Measurements from ENCODE around the gene TKFC. TPM values are rescaled to one million over a fixed set of nuclear protein-coding genes. Genes with fewer than 3 reads are reported as not detected.

TKFC gene
- total and polyA plus RNA-seq, 2 experiments from 2014 or later: 42.3 to 104 TPM

DNA sequence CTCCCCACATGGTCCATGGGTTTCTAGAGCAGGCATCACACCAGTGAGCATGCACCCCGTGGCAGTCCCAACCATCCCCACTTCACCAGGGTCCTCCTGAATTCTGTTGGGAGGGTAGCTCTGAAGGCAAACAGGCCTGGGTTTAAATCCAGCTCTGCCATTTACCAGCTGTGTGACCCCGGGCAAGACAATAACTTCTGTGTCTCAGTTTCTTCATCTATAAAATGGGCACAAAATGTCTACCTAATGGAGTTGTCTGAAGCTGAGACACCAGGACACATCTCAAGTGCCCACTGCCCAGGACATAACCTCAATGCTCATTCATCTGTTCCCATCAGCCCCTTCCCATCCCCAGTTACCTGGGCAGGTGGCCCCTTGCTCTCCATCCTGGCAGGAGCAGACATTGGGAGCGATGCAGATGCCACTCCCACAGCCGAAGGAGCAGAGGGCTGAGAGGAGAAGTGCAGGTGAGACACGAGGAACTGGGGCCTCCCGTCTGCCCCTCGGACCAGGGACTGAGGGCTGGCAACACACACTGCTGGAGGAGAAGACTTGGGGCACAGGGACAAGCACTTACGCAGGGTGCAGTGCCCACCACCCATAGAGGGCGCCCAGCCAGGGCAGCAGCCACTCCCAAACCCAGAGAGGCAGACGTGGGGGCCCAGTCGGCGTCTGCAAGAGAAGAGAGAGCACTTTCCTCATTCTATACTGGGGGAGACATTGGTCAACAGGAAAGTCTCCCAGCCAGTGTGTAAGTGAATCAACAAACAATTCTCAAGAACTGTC lies 41.9 kb upstream of the TKFC start:
- peaks cover 14% of the 10 kb centered on the region for H3K4me1 ChIP-seq (ENCODE audit: insufficient read depth)
- no peak overlapping the region for H3K27ac ChIP-seq
- no peaks in the 10 kb centered on the region for H3K27me3 ChIP-seq
- TF ChIP-seq EZH2 (IDR thresholded peaks at IDR 0.05; ENCODE audit: borderline replicate concordance) (no peak), EZH2phosphoT487 (IDR thresholded peaks at IDR 0.05; ENCODE audit: low read depth, severe bottlenecking, unreplicated experiment) (no peak)
- TF ChIP-seq, protein P1, sequence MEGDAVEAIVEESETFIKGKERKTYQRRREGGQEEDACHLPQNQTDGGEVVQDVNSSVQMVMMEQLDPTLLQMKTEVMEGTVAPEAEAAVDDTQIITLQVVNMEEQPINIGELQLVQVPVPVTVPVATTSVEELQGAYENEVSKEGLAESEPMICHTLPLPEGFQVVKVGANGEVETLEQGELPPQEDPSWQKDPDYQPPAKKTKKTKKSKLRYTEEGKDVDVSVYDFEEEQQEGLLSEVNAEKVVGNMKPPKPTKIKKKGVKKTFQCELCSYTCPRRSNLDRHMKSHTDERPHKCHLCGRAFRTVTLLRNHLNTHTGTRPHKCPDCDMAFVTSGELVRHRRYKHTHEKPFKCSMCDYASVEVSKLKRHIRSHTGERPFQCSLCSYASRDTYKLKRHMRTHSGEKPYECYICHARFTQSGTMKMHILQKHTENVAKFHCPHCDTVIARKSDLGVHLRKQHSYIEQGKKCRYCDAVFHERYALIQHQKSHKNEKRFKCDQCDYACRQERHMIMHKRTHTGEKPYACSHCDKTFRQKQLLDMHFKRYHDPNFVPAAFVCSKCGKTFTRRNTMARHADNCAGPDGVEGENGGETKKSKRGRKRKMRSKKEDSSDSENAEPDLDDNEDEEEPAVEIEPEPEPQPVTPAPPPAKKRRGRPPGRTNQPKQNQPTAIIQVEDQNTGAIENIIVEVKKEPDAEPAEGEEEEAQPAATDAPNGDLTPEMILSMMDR (IDR thresholded peaks at IDR 0.05; ENCODE audit: poor library complexity): no peak
- 92% methylated on average over 12 of the region's 12 CpGs for WGBS (ENCODE audit: low lambda C conversion rate, missing lambda C conversion rate)
- H3K79me2 ChIP-seq: peaks cover 10% of the 10 kb centered on the region
- no peak overlapping the region for H3K4me2 ChIP-seq
- no peaks in the 10 kb centered on the region for H3K9me2 ChIP-seq (replicated peaks; ENCODE audit: insufficient read depth)
- no peak overlapping the region for H2AFZ ChIP-seq
- no peak overlapping the region for H3K4me3 ChIP-seq
- H3K9me3 ChIP-seq (ENCODE audit: low read depth): no peaks in the 10 kb centered on the region
- DNase-seq (ENCODE audit: low spot score): no peak
- no peaks in the 10 kb centered on the region for H3K36me3 ChIP-seq (replicated peaks; ENCODE audit: insufficient read depth, low read depth)
- no peaks in the 10 kb centered on the region for H4K20me1 ChIP-seq (ENCODE audit: insufficient read depth, poor library complexity, severe bottlenecking)

DNA sequence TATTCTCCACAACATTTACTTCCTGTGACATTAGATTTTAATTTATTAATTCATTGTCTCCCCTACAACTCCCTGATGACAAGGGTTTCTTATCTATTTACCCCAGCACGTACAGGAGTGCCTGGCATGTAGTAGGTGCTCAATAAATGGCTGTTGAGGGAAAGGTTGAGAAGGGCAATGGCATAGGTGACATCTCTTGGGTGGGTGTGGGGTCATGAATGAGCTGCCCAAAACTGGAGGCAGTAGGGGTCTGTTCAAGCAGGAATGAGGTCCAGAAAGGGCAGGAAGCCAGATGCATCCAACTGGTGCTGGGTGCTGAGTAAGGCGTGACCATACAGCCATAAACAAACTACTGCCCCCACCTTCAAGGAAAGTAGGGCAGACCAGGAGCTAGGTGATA lies 40.7 kb upstream of the TKFC start:
- no peak overlapping the region for H3K27ac ChIP-seq
- no peaks in the 10 kb centered on the region for H3K27me3 ChIP-seq
- H3K4me2 ChIP-seq: no peak overlapping the region
- no peaks in the 10 kb centered on the region for H3K9me2 ChIP-seq (replicated peaks; ENCODE audit: insufficient read depth)
- no peak overlapping the region for H2AFZ ChIP-seq
- no peak for TF ChIP-seq EZH2 (IDR thresholded peaks at IDR 0.05; ENCODE audit: borderline replicate concordance)
- no peak for TF ChIP-seq EZH2phosphoT487 (IDR thresholded peaks at IDR 0.05; ENCODE audit: low read depth, severe bottlenecking, unreplicated experiment)
- no peaks in the 10 kb centered on the region for H3K36me3 ChIP-seq (replicated peaks; ENCODE audit: insufficient read depth, low read depth)
- no peak overlapping the region for H3K4me3 ChIP-seq
- H4K20me1 ChIP-seq (ENCODE audit: insufficient read depth, poor library complexity, severe bottlenecking): no peaks in the 10 kb centered on the region
- DNase-seq (ENCODE audit: low spot score): no peak
- peaks cover 14% of the 10 kb centered on the region for H3K4me1 ChIP-seq (ENCODE audit: insufficient read depth)
- WGBS (ENCODE audit: low lambda C conversion rate, missing lambda C conversion rate): 93% methylated on average over 2 of the region's 2 CpGs
- H3K79me2 ChIP-seq: peaks cover 10% of the 10 kb centered on the region
- H3K9me3 ChIP-seq (ENCODE audit: low read depth): no peaks in the 10 kb centered on the region

DNA sequence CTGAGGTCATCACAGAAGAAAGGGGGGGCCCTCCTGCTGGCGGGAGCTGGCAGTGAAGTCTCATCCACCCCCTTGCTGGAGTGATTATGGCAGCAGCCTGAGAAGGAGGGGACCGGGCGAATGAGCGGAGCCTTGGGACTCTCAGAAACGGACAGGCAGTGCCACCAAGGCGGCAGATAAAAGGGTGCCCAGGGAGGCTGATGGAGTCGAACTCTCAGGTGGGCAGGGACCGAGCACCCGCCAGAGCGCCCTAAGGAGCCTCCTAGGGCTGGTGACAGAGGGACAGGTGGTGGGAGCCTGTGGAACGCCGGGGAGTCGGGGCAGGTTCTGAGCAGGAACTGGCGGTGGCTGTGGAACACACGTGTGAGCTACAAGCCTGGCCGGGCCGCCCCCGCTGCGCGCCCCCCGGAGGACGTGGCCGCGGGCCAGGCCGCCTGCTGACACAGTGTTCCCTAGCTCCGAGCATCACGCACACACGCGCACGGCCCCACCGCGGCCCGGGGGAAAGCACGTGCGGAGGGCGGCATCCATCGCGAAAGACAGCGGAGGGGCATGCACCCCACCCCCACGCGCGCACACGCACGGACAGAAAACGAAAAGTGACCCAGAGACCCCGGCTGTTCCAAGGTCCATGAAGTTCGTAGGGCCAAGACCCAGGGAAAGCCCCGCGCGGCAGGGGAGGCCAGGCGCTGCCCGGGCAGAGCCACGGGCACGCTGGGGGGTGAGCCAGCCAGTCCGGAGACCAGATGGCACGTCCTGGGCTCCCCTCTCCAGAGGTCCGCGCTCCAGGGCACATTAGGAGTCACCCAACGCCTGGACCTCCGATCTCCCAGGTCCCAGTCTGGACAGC lies 38.9 kb upstream of the TKFC start:
- peak overlapping the region; percentile 61 for H3K4me3 ChIP-seq
- peak; percentile 80 for DNase-seq (ENCODE audit: low spot score)
- H3K4me2 ChIP-seq: peak overlapping the region; percentile 98
- peaks cover 10% of the 10 kb centered on the region for H3K79me2 ChIP-seq
- no peaks in the 10 kb centered on the region for H3K27me3 ChIP-seq
- H3K9me3 ChIP-seq (ENCODE audit: low read depth): no peaks in the 10 kb centered on the region
- peaks cover 14% of the 10 kb centered on the region for H3K4me1 ChIP-seq (ENCODE audit: insufficient read depth)
- H3K9me2 ChIP-seq (replicated peaks; ENCODE audit: insufficient read depth): no peaks in the 10 kb centered on the region
- peak overlapping the region; percentile 66 for H2AFZ ChIP-seq
- H4K20me1 ChIP-seq (ENCODE audit: insufficient read depth, poor library complexity, severe bottlenecking): no peaks in the 10 kb centered on the region
- TF ChIP-seq EZH2 (IDR thresholded peaks at IDR 0.05; ENCODE audit: borderline replicate concordance): no peak
- 2% methylated on average over 60 of the region's 60 CpGs for WGBS (ENCODE audit: low lambda C conversion rate, missing lambda C conversion rate)
- peak overlapping the region; percentile 63 for H3K27ac ChIP-seq
- H3K36me3 ChIP-seq (replicated peaks; ENCODE audit: insufficient read depth, low read depth): no peaks in the 10 kb centered on the region

DNA sequence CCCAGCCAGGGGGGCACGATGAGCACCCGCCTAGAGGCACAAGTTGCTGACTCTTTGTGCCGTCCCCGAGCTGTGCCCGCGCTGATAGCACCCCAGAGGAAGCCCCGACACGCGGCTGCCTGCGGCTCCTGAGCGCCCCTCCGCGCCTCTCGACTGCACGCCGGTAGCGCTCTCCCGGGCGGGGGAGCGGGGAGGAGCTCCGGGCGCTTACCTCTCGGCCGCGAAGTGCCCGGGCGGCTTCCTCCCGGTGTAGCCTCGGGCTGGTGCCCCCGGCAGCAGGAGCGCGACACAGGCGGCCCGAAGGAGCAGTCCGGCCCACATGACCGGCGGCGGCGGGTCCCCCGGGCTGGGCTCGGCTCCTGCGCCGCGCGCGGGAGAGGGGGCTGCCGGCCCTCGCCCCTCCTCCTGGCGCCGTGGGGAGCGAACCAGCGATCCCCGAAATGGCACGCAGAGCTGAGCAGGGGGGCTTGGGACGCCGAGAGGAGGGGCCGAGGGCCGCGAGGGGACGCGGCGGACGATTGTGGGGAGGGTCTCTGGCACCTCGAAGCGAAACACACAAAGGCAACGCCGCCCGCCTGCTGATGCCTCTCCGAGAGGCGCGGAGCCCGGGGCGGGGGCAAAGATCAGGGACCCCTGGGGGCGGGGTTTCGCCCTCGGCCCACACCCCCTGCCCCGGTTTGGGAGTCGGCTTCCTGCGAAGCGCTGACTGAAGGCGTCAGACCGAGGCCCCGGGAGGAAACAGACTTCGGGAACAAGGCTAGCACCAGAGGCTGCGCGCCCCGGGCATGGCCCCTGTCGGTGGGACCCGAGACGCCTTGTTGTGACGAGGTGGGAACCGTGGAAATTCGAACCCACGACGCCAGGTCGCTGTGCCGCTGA lies 38.1 kb upstream of the TKFC start, which contains the start of gene VWCE:
Gene VWCE (minus strand): TSS at position 600 of the 879 bp plus-strand sequence. CDS start 279 bp downstream, at position 321.
- 2% methylated on average over 84 of the region's 97 CpGs for WGBS (ENCODE audit: low lambda C conversion rate, missing lambda C conversion rate)
- H3K27ac ChIP-seq: peak within 1 kb of the TSS; percentile 63
- peak within 1 kb of the TSS; percentile 66 for H2AFZ ChIP-seq

More for the DNA sequence above, 38.1 kb upstream of the TKFC start, which contains the start of gene VWCE:
- Histone ChIP-seq H4K20me1 (ENCODE audit: insufficient read depth, poor library complexity, severe bottlenecking) (no peaks in the 10 kb centered on the region), H3K4me3 (peak within 1 kb of the TSS; percentile 61), H3K4me1 (ENCODE audit: insufficient read depth) (peaks cover 14% of the 10 kb centered on the region), H3K9me2 (replicated peaks; ENCODE audit: insufficient read depth) (no peaks in the 10 kb centered on the region), H3K79me2 (peaks cover 10% of the 10 kb centered on the region), H3K4me2 (peak within 1 kb of the TSS; percentile 98), H3K9me3 (ENCODE audit: low read depth) (no peaks in the 10 kb centered on the region), H3K27me3 (no peaks in the 10 kb centered on the region), H3K36me3 (replicated peaks; ENCODE audit: insufficient read depth, low read depth) (no peaks in the 10 kb centered on the region)
- DNase-seq (ENCODE audit: low spot score): peak; percentile 88
- TF ChIP-seq EZH2 (IDR thresholded peaks at IDR 0.05; ENCODE audit: borderline replicate concordance): no peak
- TF ChIP-seq EZH2phosphoT487 (IDR thresholded peaks at IDR 0.05; ENCODE audit: low read depth, severe bottlenecking, unreplicated experiment): no peak
- TF ChIP-seq, protein P1 (IDR thresholded peaks at IDR 0.05; ENCODE audit: poor library complexity): peak; percentile 33

All from hepatocyte (in vitro differentiated cells).